ENCODE data around the gene YBX2.

The YBX2 gene

GRCh38 chr17:7324438-7324779, 30.0 kb upstream of the YBX2 start:
- TF ChIP-seq POLR2A (IDR thresholded peaks at IDR 0.05; ENCODE audit: extremely low read depth, insufficient read length) (no peak), MYC (IDR thresholded peaks at IDR 0.05; ENCODE audit: low read depth, low read length) (no peak), CTCF (IDR thresholded peaks at IDR 0.05; ENCODE audit: low read depth, low read length) (no peak), MAX (IDR thresholded peaks at IDR 0.05; ENCODE audit: low read depth, low read length) (no peak)
- DNase-seq (ENCODE audit: low read depth): no peak
- no peak overlapping the region for H3K4me3 ChIP-seq (ENCODE audit: low read depth, low read length)

- peak; percentile 29 for DNase-seq (ENCODE audit: low read depth)
These were observed 29.4 kb upstream of the YBX2 start for GRCh38 chr17:7323731-7324437.

GRCh38 chr17:7322520-7323194, 28.2 kb upstream of the YBX2 start:
- TF ChIP-seq MAX (IDR thresholded peaks at IDR 0.05; ENCODE audit: low read depth, low read length) (no peak), MYC (IDR thresholded peaks at IDR 0.05; ENCODE audit: low read depth, low read length) (no peak), POLR2A (IDR thresholded peaks at IDR 0.05; ENCODE audit: extremely low read depth, insufficient read length) (no peak), CTCF (IDR thresholded peaks at IDR 0.05; ENCODE audit: low read depth, low read length) (no peak)
- DNase-seq (ENCODE audit: low read depth): no peak
- no peak overlapping the region for H3K4me3 ChIP-seq (ENCODE audit: low read depth, low read length)

More at GRCh38 chr17:7323731-7324437, 29.4 kb upstream of the YBX2 start:
- TF ChIP-seq CTCF (IDR thresholded peaks at IDR 0.05; ENCODE audit: low read depth, low read length) (peak; percentile 57), MAX (IDR thresholded peaks at IDR 0.05; ENCODE audit: low read depth, low read length) (no peak)
- H3K4me3 ChIP-seq (ENCODE audit: low read depth, low read length): no peak overlapping the region

GRCh38 chr17:7321466-7321865, 27.0 kb upstream of the YBX2 start:
- no peak for TF ChIP-seq POLR2A (IDR thresholded peaks at IDR 0.05; ENCODE audit: extremely low read depth, insufficient read length)
- no peak for TF ChIP-seq MYC (IDR thresholded peaks at IDR 0.05; ENCODE audit: low read depth, low read length)
- TF ChIP-seq CTCF (IDR thresholded peaks at IDR 0.05; ENCODE audit: low read depth, low read length): no peak
- no peak for DNase-seq (ENCODE audit: low read depth)
- H3K4me3 ChIP-seq (ENCODE audit: low read depth, low read length): no peak overlapping the region

GRCh38 chr17:7318121-7318860, 23.9 kb upstream of the YBX2 start:
- no peak for TF ChIP-seq POLR2A (IDR thresholded peaks at IDR 0.05; ENCODE audit: extremely low read depth, insufficient read length)
- TF ChIP-seq CTCF (IDR thresholded peaks at IDR 0.05; ENCODE audit: low read depth, low read length): no peak
- TF ChIP-seq MYC (IDR thresholded peaks at IDR 0.05; ENCODE audit: low read depth, low read length): no peak
- no peak for TF ChIP-seq MAX (IDR thresholded peaks at IDR 0.05; ENCODE audit: low read depth, low read length)
- DNase-seq (ENCODE audit: low read depth): no peak
- H3K4me3 ChIP-seq (ENCODE audit: low read depth, low read length): no peak overlapping the region
